HCT116 (cell line): ENCODE results near the gene MRPL21.

ENCODE experiments used
- ATF3 ChIP-seq: IDR thresholded peaks from 2 replicates; pipeline ENCODE4 v1.6.1; 2012
- CTCF ChIP-seq, 3 experiments: fragments of 200-600 bp in 1 of 3; sonication (generic) in 1 of 3; IDR thresholded peaks in 2 of 3; conservative IDR thresholded peaks in 1 of 3; 2 replicates each; pipeline ENCODE4 v1.5.1; 2012 to 2017; ENCODE audit warnings: low read depth in 2 of 3, low read length in 2 of 3, antibody characterized with exemption in 1 of 3, borderline replicate concordance in 1 of 3, control low read depth in 1 of 3, mild to moderate bottlenecking in 1 of 3, mixed read lengths in 1 of 3, mixed run types in 1 of 3, moderate library complexity in 1 of 3; ENCODE audit not compliant: insufficient read depth in 1 of 3
- EGR1 ChIP-seq: IDR thresholded peaks from 2 replicates; pipeline ENCODE4 v1.6.1; 2012; ENCODE audit warnings: low read depth
- EZH2 ChIP-seq: fragments of 200-600 bp; sonication (generic); IDR thresholded peaks from 2 replicates; pipeline ENCODE4 v1.6.1; 2017; ENCODE audit warnings: antibody characterized with exemption, mixed run types
- EZH2phosphoT487 ChIP-seq: fragments of 200-600 bp; IDR thresholded peaks from 2 replicates; pipeline ENCODE4 v1.6.1; 2018; ENCODE audit warnings: antibody characterized with exemption, borderline replicate concordance
- MAX ChIP-seq: IDR thresholded peaks from 2 replicates; pipeline ENCODE4 v1.6.1; 2012
- POLR2A ChIP-seq: IDR thresholded peaks from 2 replicates; pipeline ENCODE4 v1.7.0; 2011; ENCODE audit warnings: borderline replicate concordance; ENCODE audit not compliant: insufficient read depth, insufficient read length; ENCODE audit errors: extremely low read depth
- POLR2AphosphoS5 ChIP-seq: IDR thresholded peaks from 2 replicates; pipeline ENCODE4 v1.6.1; 2011; ENCODE audit warnings: mild to moderate bottlenecking, low read depth, low read length, moderate library complexity
- SIN3A ChIP-seq: IDR thresholded peaks from 2 replicates; pipeline ENCODE4 v1.6.1; 2012; ENCODE audit warnings: low read depth
- SP1 ChIP-seq: IDR thresholded peaks from 2 replicates; pipeline ENCODE4 v1.6.1; 2012; ENCODE audit warnings: low read depth
- SRF ChIP-seq: IDR thresholded peaks from 2 replicates; pipeline ENCODE4 v1.6.1; 2012; ENCODE audit warnings: low read depth
- YY1 ChIP-seq: IDR thresholded peaks from 2 replicates; pipeline ENCODE4 v1.6.1; 2011; ENCODE audit warnings: low read length, low read depth, moderate library complexity, mild to moderate bottlenecking; ENCODE audit not compliant: insufficient replicate concordance; ENCODE audit errors: extremely low read depth
- ZBTB33 ChIP-seq: IDR thresholded peaks from 2 replicates; pipeline ENCODE4 v1.6.1; 2011; ENCODE audit warnings: mild to moderate bottlenecking, low read length, moderate library complexity; ENCODE audit not compliant: insufficient replicate concordance; ENCODE audit errors: extremely low read depth

GRCh38 chr11:68947151-68947550 lies 43.5 kb upstream of the MRPL21 start:
- TF ChIP-seq YY1 (no peak), CTCF (IDR thresholded peaks at IDR 0.05 in 2 of 3, conservative IDR thresholded peaks at IDR 0.05 in 1 of 3; ENCODE audit: borderline replicate concordance in 1 of 3, insufficient read depth in 1 of 3, low read depth in 2 of 3, low read length in 2 of 3) (no peak), ZBTB33 (no peak), EZH2 (no peak), POLR2A (no peak), SRF (no peak), POLR2AphosphoS5 (no peak), EZH2phosphoT487 (no peak), SP1 (no peak), ATF3 (no peak), MAX (no peak), SIN3A (no peak), EGR1 (no peak)
